B cell (primary cell): ENCODE data around the gene DNAJC7. TPM values are rescaled to one million over a fixed set of nuclear protein-coding genes. Genes with fewer than 3 reads are reported as not detected.
"Not testable (repeated sequence)": the region's sequence is repeated elsewhere in the genome, so short reads cannot be mapped to it uniquely, and the experiment has no call there.

Experiments used
- ATAC-seq: fragments of 200-7000 bp; cut with Tn5 transposase; one replicate; pipeline ENCODE4 v1.10.0; 2021; ENCODE audit warnings: low read depth, mild to moderate bottlenecking, moderate number of reproducible peaks, moderate library complexity
- CTCF ChIA-PET: fragments of 350-600 bp; sonication (Branson Sonifier 250); formaldehyde crosslinking; loops from one replicate; lab custom pipeline; 2021; ENCODE audit warnings: antibody characterized with exemption, inconsistent platforms; lab: Charles Lee
- POLR2A ChIA-PET: fragments of 350-600 bp; sonication (Branson Sonifier 250); formaldehyde crosslinking; loops from one replicate; lab custom pipeline; 2021; ENCODE audit warnings: antibody characterized with exemption; lab: Charles Lee
- DNase-seq: peaks from one replicate; pipeline ENCODE4 v3.0.0; 2013
- H2AFZ ChIP-seq: 2 replicates; pipeline ENCODE4 v1.6.1; 2012; ENCODE audit warnings: mild to moderate bottlenecking, low read depth, low read length; ENCODE audit not compliant: insufficient read depth, poor library complexity, severe bottlenecking
- H3K27ac ChIP-seq, 2 donors: 1 replicate in 1 of 2; 2 replicates in 1 of 2; pipeline ENCODE4 v1.5.1; 2012 to 2013; ENCODE audit warnings: low read length in 2 of 2, mild to moderate bottlenecking in 2 of 2, moderate library complexity in 1 of 2
- H3K27me3 ChIP-seq, 4 experiments: fragments of 200-600 bp in 1 of 4; sonication (generic) in 1 of 4; replicated peaks in 1 of 4; 1 replicate in 2 of 4; 2 replicates in 2 of 4; pipeline versions ENCODE4 v1.6.1 to v1.7.0; 2013 to 2016; ENCODE audit warnings: low read length in 3 of 4, mild to moderate bottlenecking in 2 of 4, mixed read lengths in 1 of 4, moderate library complexity in 1 of 4; ENCODE audit not compliant: insufficient read depth in 4 of 4, control insufficient read depth in 3 of 4; ENCODE audit errors: control extremely low read depth in 1 of 4
- H3K36me3 ChIP-seq, 2 experiments: replicated peaks in 1 of 2; 1 replicate in 1 of 2; 2 replicates in 1 of 2; pipeline versions ENCODE4 v1.6.1 to v1.7.1; 2013; ENCODE audit warnings: low read length in 1 of 2; ENCODE audit not compliant: insufficient read depth in 2 of 2, control insufficient read depth in 1 of 2; ENCODE audit errors: control extremely low read depth in 1 of 2, extremely low read depth in 1 of 2
- H3K4me1 ChIP-seq, 2 donors: fragments of 200-600 bp in 1 of 2; sonication (generic) in 1 of 2; 1 replicate in 1 of 2; 2 replicates in 1 of 2; pipeline versions ENCODE4 v1.5.1 to v1.6.1; 2013 to 2017; ENCODE audit warnings: low read length in 2 of 2; ENCODE audit not compliant: control insufficient read depth in 2 of 2, insufficient read depth in 2 of 2
- H3K4me2 ChIP-seq: replicated peaks from 2 replicates; pipeline ENCODE3; 2012; ENCODE audit warnings: mild to moderate bottlenecking, low read depth, low read length; ENCODE audit not compliant: poor library complexity, severe bottlenecking
- H3K4me3 ChIP-seq, 5 experiments: fragments of 200-600 bp in 1 of 5; sonication (generic) in 1 of 5; 1 replicate in 3 of 5; 2 replicates in 2 of 5; pipeline versions ENCODE4 v1.5.1 to v1.7.0; 2011 to 2016; ENCODE audit warnings: low read length in 4 of 5, mild to moderate bottlenecking in 4 of 5, low read depth in 2 of 5, control low read depth in 1 of 5, moderate library complexity in 1 of 5; ENCODE audit not compliant: insufficient read depth in 1 of 5; ENCODE audit errors: control extremely low read depth in 1 of 5, extremely low read depth in 1 of 5
- H3K79me2 ChIP-seq: fragments of 200-600 bp; sonication (generic); one replicate; pipeline ENCODE4 v1.6.0; 2016; ENCODE audit warnings: low read length; ENCODE audit not compliant: control insufficient read depth, insufficient read depth
- H3K9ac ChIP-seq: fragments of 200-600 bp; sonication (generic); 2 replicates; pipeline ENCODE4 v1.6.1; 2017; ENCODE audit warnings: mild to moderate bottlenecking, low read length, moderate library complexity
- H3K9me3 ChIP-seq, 3 donors: one replicate each; pipeline versions ENCODE4 v1.6.1 to v1.7.1; 2013; ENCODE audit warnings: low read length in 2 of 3; ENCODE audit not compliant: control insufficient read depth in 2 of 3, insufficient read depth in 1 of 3; ENCODE audit errors: control extremely low read depth in 1 of 3
- H4K20me1 ChIP-seq: 2 replicates; pipeline ENCODE4 v1.6.0; 2012; ENCODE audit warnings: mild to moderate bottlenecking, low read length; ENCODE audit not compliant: insufficient read depth, control insufficient read depth, poor library complexity, severe bottlenecking
- H3K27ac Mint-ChIP-seq: one replicate; pipeline ENCODE4 v1.8.0; 2021; ENCODE audit warnings: mixed read lengths
- H3K27me3 Mint-ChIP-seq: one replicate; pipeline ENCODE4 v1.8.0; 2021; ENCODE audit warnings: mixed read lengths
- H3K4me1 Mint-ChIP-seq: one replicate; pipeline ENCODE4 v1.8.0; 2021; ENCODE audit warnings: mixed read lengths
- H3K4me3 Mint-ChIP-seq: one replicate; pipeline ENCODE4 v1.8.0; 2021; ENCODE audit warnings: mixed read lengths
- H3K9me3 Mint-ChIP-seq: one replicate; pipeline ENCODE4 v1.8.0; 2022; ENCODE audit warnings: mixed read lengths; ENCODE audit not compliant: insufficient read depth
- EZH2 ChIP-seq: IDR thresholded peaks from 2 replicates; pipeline ENCODE4 v1.6.1; 2012; ENCODE audit warnings: borderline replicate concordance, low read depth, mild to moderate bottlenecking, moderate library complexity, low read length; ENCODE audit not compliant: insufficient read depth, poor library complexity, severe bottlenecking
- WGBS: methylation state at CpG from one replicate; pipeline ENCODE4 v1.1.5; 2013; ENCODE audit warnings: missing lambda C conversion rate; ENCODE audit not compliant: insufficient coverage; 5-methylcytosine and 5-hydroxymethylcytosine counted together
- intact Hi-C: fragments of 100-400 bp; cut with micrococcal nuclease; formaldehyde crosslinking; loops from one replicate; pipeline ENCODE4 v1.10.0; 2022
- polyA plus RNA-seq: library from polyadenylated mRNA; depleted of rRNA; stranded (reverse); fragments of >200 nt; gene quantifications from 2 replicates; pipeline ENCODE4 v1.2.3, GENCODE V29; 2012
- total RNA-seq, 2 donors: library from RNA; stranded (reverse); fragments of 120-200 nt in 1 of 2; gene quantifications; 1 replicate in 1 of 2; 2 replicates in 1 of 2; pipeline versions ENCODE4 v1.2.3 to v1.2.4, GENCODE V29; 2013 to 2022
- TF ChIP-seq, protein P1 (sequence below): fragments of 200-600 bp; IDR thresholded peaks from one replicate; pipeline ENCODE4 v1.8.0; 2022; ENCODE audit warnings: antibody characterized with exemption, mild to moderate bottlenecking

The DNAJC7 gene
- total and polyA plus RNA-seq, 2 donors (not counting 1 experiment from before 2014, with no cell fraction given): 22.0 to 152 TPM

DNA sequence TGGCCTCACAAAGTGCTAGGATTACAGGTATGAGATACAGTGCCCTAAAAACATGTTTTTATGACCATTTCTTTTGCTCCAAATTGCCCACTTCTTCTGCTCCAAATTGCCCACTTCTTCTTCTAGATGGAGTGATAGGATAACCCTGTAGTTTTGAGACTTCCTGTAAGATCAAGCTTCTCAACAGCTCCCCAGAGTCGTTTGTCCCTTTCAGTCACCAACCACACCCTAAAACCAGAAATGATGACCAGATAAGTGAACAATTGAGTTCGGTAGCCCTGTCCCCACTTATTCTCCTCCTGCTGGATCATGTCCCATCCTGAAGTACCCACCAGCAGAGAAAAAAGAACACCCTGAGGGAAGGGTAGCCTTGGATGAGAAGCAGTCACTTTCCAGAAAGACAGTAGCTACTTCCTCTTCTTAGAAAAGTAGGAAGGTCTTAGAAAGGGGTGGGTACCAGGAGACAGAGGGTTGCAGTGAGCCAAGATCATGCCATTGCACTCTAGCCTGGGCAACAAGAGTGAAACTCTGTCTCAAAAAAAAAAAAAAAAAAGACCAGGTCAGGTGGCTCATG lies 84.3 kb downstream of the DNAJC7 start:
- Histone ChIP-seq H4K20me1 (no peaks in the 10 kb centered on the region), H2AFZ (peak overlapping the region; percentile 14), H3K36me3 (no peaks in the 10 kb centered on the region), H3K79me2 (no peaks in the 10 kb centered on the region), H3K4me1 (peaks cover 10 to 22% of the 10 kb centered on the region in 2 donors), H3K4me2 (no peak overlapping the region), H3K4me3 (no peak overlapping the region), H3K9ac (no peak overlapping the region), H3K9me3 (no peaks in the 10 kb centered on the region), H3K27me3 (no peaks in the 10 kb centered on the region), H3K27ac (no peak overlapping the region)
- H3K4me1 Mint-ChIP-seq: peaks cover 24% of the 10 kb centered on the region
- ATAC-seq: no peak
- WGBS: no CpG with 5 or more reads among the region's 2 CpGs
- ChIA-PET CTCF (interaction anchor here (0.6 to 1.4 kb wide), 5 partner anchors 14 to 251 kb away, joined by 3 to 4 read pairs (median 3); partner anchors contain the start of genes ACLY and DNAJC7), POLR2A (interaction anchor here (0.7 to 1.2 kb wide), 3 partner anchors 8 to 785 kb away, joined by 3 to 4 read pairs (median 3); no protein-coding TSS in a partner anchor)
- H3K4me3 Mint-ChIP-seq: no peak overlapping the region
- no peak for TF ChIP-seq EZH2
- TF ChIP-seq, protein P1, sequence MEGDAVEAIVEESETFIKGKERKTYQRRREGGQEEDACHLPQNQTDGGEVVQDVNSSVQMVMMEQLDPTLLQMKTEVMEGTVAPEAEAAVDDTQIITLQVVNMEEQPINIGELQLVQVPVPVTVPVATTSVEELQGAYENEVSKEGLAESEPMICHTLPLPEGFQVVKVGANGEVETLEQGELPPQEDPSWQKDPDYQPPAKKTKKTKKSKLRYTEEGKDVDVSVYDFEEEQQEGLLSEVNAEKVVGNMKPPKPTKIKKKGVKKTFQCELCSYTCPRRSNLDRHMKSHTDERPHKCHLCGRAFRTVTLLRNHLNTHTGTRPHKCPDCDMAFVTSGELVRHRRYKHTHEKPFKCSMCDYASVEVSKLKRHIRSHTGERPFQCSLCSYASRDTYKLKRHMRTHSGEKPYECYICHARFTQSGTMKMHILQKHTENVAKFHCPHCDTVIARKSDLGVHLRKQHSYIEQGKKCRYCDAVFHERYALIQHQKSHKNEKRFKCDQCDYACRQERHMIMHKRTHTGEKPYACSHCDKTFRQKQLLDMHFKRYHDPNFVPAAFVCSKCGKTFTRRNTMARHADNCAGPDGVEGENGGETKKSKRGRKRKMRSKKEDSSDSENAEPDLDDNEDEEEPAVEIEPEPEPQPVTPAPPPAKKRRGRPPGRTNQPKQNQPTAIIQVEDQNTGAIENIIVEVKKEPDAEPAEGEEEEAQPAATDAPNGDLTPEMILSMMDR: no peak
- H3K27me3 Mint-ChIP-seq: no peaks in the 10 kb centered on the region
- peak; percentile 43 for DNase-seq
- peak overlapping the region; percentile 1 for H3K27ac Mint-ChIP-seq
- no peaks in the 10 kb centered on the region for H3K9me3 Mint-ChIP-seq
- intact Hi-C loops: no loop called here

DNA sequence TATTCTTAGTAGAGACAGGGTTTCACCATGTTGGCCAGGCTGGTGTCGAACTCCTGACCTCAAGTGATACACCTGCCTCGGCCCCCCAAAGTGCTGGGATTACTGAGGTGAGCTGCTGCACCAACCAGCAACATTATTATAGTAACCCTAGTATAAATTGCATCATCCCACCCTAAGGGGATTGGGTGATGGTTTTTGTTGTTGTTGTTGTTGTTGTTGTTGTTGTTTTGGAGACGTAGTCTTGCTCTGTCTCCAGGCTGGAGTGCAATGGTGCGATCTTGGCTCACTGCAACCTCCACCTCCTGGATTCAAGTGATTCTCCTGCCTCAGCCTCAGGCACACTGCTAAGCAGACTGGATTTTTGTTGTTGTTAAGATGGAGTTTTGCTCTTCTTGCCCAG lies 85.5 kb downstream of the DNAJC7 start:
- intact Hi-C loops: loop anchor here (2.0 kb wide), 1 partner anchor 31 kb away; no protein-coding TSS in a partner anchor
- not testable (repeated sequence) for H3K27ac Mint-ChIP-seq, H3K27me3 ChIP-seq, H3K4me3 ChIP-seq, H4K20me1 ChIP-seq, H3K9ac ChIP-seq, H3K9me3 Mint-ChIP-seq, ATAC-seq, H3K4me3 Mint-ChIP-seq, H3K36me3 ChIP-seq, H3K9me3 ChIP-seq, H2AFZ ChIP-seq, H3K79me2 ChIP-seq, H3K4me2 ChIP-seq, H3K27ac ChIP-seq, DNase-seq, H3K27me3 Mint-ChIP-seq
- CTCF ChIA-PET: interaction anchor here (1.6 kb wide), 1 partner anchor 34 kb away, joined by 4 read pairs; the partner anchor contains the start of gene CNP
- POLR2A ChIA-PET: interaction anchor here (1.2 kb wide), 1 partner anchor 13 kb away, joined by 3 read pairs; no protein-coding TSS in a partner anchor
- H3K4me1 Mint-ChIP-seq: peaks cover 24% of the 10 kb centered on the region
- no CpG with 5 or more reads among the region's 4 CpGs for WGBS
- peaks cover 10 to 22% of the 10 kb centered on the region in 2 donors for H3K4me1 ChIP-seq

DNA sequence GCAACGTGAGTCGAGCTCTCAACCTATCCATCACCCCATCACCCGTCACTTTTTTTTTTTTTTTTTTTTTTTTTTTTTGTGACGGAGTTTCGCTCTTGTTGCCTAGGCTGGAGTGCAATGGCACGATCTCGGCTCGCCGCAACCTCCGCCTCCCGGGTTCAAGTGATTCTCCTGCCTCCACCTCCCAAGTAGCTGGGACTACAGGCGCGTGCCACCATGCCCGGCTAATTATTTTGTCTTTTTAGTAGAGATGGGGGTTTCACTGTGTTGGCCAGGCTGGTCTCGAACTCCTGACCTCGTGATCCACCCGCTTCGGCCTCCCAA lies 86.4 kb downstream of the DNAJC7 start:
- not testable (repeated sequence) for H3K9me3 Mint-ChIP-seq, H4K20me1 ChIP-seq, H3K79me2 ChIP-seq, DNase-seq, H3K27me3 ChIP-seq, H3K9me3 ChIP-seq, H3K27me3 Mint-ChIP-seq, H3K36me3 ChIP-seq
- Histone ChIP-seq H3K4me1 (peaks cover 10 to 29% of the 10 kb centered on the region in 2 donors), H2AFZ (peak overlapping the region; percentile 94), H3K4me2 (peak overlapping the region; percentile 89), H3K27ac (peak overlapping the region; percentile 57 to 83), H3K9ac (peak overlapping the region; percentile 79), H3K4me3 (peak overlapping the region; percentile 46 to 92 (median 81))
- Mint-ChIP-seq H3K4me3 (peak overlapping the region; percentile 96), H3K4me1 (peaks cover 29% of the 10 kb centered on the region), H3K27ac (peak overlapping the region; percentile 88)
- POLR2A ChIA-PET: interaction anchor here (0.5 to 2.3 kb wide), 10 partner anchors 10 to 1032 kb away, joined by 3 to 16 read pairs (median 5); partner anchors contain the start of genes ACLY, CNP, DNAJC7 and KAT2A
- peak; percentile 42 for ATAC-seq
- 85% methylated on average over 4 of the region's 18 CpGs for WGBS
- intact Hi-C loops: loop anchor here (1.0 to 2.0 kb wide), 6 partner anchors 11 to 186 kb away; partner anchors contain the start of genes DHX58, KLHL11 and NKIRAS2
- CTCF ChIA-PET: interaction anchor here (0.7 to 1.6 kb wide), 7 partner anchors 12 to 763 kb away, joined by 3 to 5 read pairs (median 3); partner anchors contain the start of genes ACLY, CNP, NKIRAS2 and P3H4
